Activated CD8-positive, alpha-beta T cell treated with anti-CD3 and anti-CD28 coated beads for 36 hours (primary cell): ENCODE data around the gene THRAP3. TPM values are rescaled to one million over a fixed set of nuclear protein-coding genes. Genes with fewer than 3 reads are reported as not detected.

Experiments
- ATAC-seq: fragments of 200-7000 bp; cut with Tn5 transposase; one replicate; pipeline ENCODE4 v1.10.0; 2021; ENCODE audit warnings: mild to moderate bottlenecking, moderate library complexity
- CTCF ChIA-PET: fragments of 350-600 bp; sonication (Branson Sonifier 250); formaldehyde crosslinking; loops from one replicate; lab custom pipeline; 2021; ENCODE audit warnings: antibody characterized with exemption; lab: Charles Lee
- POLR2A ChIA-PET: fragments of 350-600 bp; sonication (Branson Sonifier 250); formaldehyde crosslinking; loops from one replicate; lab custom pipeline; 2021; ENCODE audit warnings: antibody characterized with exemption; lab: Charles Lee
- DNase-seq: peaks from one replicate; pipeline ENCODE4 v3.0.0-alpha.2; 2020
- H3K27ac Mint-ChIP-seq: one replicate; pipeline ENCODE4 v1.8.0; 2021; ENCODE audit warnings: mild to moderate bottlenecking, mixed read lengths
- H3K27me3 Mint-ChIP-seq: one replicate; pipeline ENCODE4 v1.8.0; 2021; ENCODE audit warnings: mixed read lengths
- H3K36me3 Mint-ChIP-seq: one replicate; pipeline ENCODE4 v1.8.0; 2021; ENCODE audit warnings: low read depth, mixed read lengths
- H3K4me1 Mint-ChIP-seq: one replicate; pipeline ENCODE4 v1.8.0; 2021; ENCODE audit warnings: low read depth, mixed read lengths
- H3K4me3 Mint-ChIP-seq: one replicate; pipeline ENCODE4 v1.8.0; 2021; ENCODE audit warnings: mild to moderate bottlenecking, moderate library complexity, mixed read lengths
- H3K9me3 Mint-ChIP-seq: one replicate; pipeline ENCODE4 v1.8.0; 2021; ENCODE audit warnings: mixed read lengths
- intact Hi-C: fragments of 100-400 bp; cut with micrococcal nuclease; formaldehyde crosslinking; loops from one replicate; pipeline ENCODE4 v1.10.0; 2022
- total RNA-seq, 2 experiments: library from RNA; stranded (reverse); gene quantifications; one replicate each; pipeline ENCODE4 v1.2.3, GENCODE V29; 2021
- TF ChIP-seq, protein P1 (sequence below): fragments of 200-600 bp; IDR thresholded peaks from one replicate; pipeline ENCODE4 v1.8.0; 2022; ENCODE audit warnings: antibody characterized with exemption, mild to moderate bottlenecking

THRAP3 gene
- total RNA-seq, 2 experiments from 2014 or later: 119 to 121 TPM

DNA sequence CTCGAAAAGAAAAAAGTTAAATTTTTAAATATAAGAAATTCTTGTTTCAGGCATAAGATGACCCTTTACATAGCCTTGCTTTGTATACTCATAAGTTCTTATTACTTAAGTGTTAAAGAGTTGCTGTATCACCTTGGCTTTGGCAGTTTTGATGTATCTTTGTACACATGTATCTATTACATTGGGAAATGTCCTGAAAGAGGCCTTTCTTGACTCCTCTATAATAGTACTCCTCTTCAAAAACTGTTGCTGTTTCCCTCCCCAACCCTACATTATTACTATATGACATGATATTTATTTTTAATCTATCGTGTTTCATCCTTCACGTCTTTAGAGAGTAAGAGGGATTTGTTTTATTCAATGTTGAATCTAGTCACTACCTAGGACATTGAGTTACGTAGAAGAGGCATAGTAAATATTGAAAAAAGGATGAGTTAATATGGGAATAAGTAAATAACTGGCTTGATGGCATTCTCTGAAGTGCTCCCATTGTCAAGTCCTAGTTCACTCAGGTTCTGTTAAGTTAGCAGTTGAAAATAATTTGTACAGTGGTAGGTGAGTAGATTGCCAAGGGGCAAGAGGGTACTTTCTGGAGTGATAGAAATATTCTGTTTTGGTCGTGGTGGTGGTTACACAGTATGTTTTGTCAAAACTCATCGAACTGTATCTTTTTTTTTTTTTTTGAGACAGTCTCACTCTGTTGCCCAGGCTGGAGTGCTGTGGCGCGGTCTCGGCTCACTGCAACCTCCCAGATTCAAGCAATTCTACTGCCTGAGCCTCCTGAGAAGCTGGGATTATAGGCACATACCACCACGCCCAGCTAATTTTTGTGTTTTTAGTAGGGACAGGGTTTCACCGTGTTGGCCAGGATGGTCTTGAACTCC, 8.2 kb downstream of the THRAP3 start:
- no peak overlapping the region for H3K4me3 Mint-ChIP-seq
- no peak for DNase-seq
- H3K9me3 Mint-ChIP-seq: no peaks in the 10 kb centered on the region
- ChIA-PET CTCF (no interaction called here), POLR2A (interaction anchor here (1.1 to 2.7 kb wide), 2 partner anchors 8 to 45 kb away, joined by 3 to 12 read pairs; partner anchors contain the start of gene THRAP3)
- peaks cover 53% of the 10 kb centered on the region for H3K4me1 Mint-ChIP-seq
- peaks cover 44% of the 10 kb centered on the region for H3K36me3 Mint-ChIP-seq
- intact Hi-C loops: no loop called here
- peak overlapping the region; percentile 55 for H3K27ac Mint-ChIP-seq
- TF ChIP-seq, protein P1, sequence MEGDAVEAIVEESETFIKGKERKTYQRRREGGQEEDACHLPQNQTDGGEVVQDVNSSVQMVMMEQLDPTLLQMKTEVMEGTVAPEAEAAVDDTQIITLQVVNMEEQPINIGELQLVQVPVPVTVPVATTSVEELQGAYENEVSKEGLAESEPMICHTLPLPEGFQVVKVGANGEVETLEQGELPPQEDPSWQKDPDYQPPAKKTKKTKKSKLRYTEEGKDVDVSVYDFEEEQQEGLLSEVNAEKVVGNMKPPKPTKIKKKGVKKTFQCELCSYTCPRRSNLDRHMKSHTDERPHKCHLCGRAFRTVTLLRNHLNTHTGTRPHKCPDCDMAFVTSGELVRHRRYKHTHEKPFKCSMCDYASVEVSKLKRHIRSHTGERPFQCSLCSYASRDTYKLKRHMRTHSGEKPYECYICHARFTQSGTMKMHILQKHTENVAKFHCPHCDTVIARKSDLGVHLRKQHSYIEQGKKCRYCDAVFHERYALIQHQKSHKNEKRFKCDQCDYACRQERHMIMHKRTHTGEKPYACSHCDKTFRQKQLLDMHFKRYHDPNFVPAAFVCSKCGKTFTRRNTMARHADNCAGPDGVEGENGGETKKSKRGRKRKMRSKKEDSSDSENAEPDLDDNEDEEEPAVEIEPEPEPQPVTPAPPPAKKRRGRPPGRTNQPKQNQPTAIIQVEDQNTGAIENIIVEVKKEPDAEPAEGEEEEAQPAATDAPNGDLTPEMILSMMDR: no peak
- ATAC-seq: no peak
- no peaks in the 10 kb centered on the region for H3K27me3 Mint-ChIP-seq

GRCh38 chr1:36236302-36236701, 12.1 kb downstream of the THRAP3 start:
- Mint-ChIP-seq H3K27ac (peak overlapping the region; percentile 23), H3K27me3 (no peaks in the 10 kb centered on the region), H3K36me3 (peaks cover 40% of the 10 kb centered on the region), H3K4me1 (peaks cover 50% of the 10 kb centered on the region), H3K4me3 (no peak overlapping the region), H3K9me3 (no peaks in the 10 kb centered on the region)
- ChIA-PET CTCF (interaction anchor here (1.1 kb wide), 1 partner anchor 137 kb away, joined by 3 read pairs; no protein-coding TSS in a partner anchor), POLR2A (interaction anchor here (0.7 to 1.1 kb wide), 3 partner anchors 10 to 34 kb away, joined by 3 to 5 read pairs (median 4); partner anchors contain the start of gene THRAP3)
- ATAC-seq (no peak), DNase-seq (no peak)
- TF ChIP-seq, protein P1: no peak
- intact Hi-C loops: no loop called here

GRCh38 chr1:36238433-36238832, 14.2 kb downstream of the THRAP3 start:
- no peak for DNase-seq
- CTCF ChIA-PET: interaction anchor here (0.7 to 1.2 kb wide), 2 partner anchors 14 to 47 kb away, joined by 3 read pairs; partner anchors contain the start of gene THRAP3
- Mint-ChIP-seq H3K9me3 (no peaks in the 10 kb centered on the region), H3K36me3 (peaks cover 34% of the 10 kb centered on the region), H3K27me3 (no peaks in the 10 kb centered on the region), H3K4me3 (no peak overlapping the region), H3K4me1 (peaks cover 44% of the 10 kb centered on the region), H3K27ac (peak overlapping the region; percentile 8)
- intact Hi-C loops: no loop called here
- POLR2A ChIA-PET: interaction anchor here (1.0 to 1.1 kb wide), 2 partner anchors 11 to 20 kb away, joined by 3 to 5 read pairs; no protein-coding TSS in a partner anchor
- TF ChIP-seq, protein P1: no peak
- ATAC-seq: no peak

DNA sequence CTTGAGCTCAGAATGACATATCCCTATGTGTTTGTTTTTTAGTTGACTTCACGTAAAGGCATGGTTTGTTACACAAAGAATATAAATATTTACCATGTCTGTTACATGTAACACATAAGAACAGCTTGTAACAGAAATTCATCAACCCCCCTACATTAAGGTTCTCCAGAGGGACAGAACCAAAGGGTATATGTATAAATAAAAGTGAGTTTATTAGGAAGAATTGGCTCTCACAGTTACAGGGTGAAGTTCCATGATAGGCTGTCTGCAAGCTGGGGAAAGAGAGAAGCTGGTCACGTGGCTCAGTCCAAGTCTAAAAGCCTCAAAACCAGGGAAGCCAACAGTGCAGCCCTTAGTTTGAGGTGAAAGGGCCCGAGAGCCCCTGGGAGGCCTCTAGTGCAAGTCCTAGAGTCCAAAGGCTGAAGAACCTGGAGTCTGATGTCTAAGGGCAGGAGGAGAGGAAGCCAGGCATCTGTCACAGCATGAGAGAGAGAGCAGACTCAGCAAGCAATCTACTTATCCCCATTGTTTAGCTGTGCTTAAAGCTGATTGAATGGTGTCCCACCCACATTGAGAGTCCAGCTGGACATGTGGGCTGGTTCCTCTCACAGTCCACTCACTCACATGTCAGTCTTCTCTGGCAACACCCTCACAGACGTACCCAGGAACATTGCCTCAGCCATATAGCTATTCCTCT, 15.8 kb downstream of the THRAP3 start:
- peaks cover 29% of the 10 kb centered on the region for H3K36me3 Mint-ChIP-seq
- TF ChIP-seq, protein P1: no peak
- DNase-seq (no peak), ATAC-seq (no peak)
- H3K9me3 Mint-ChIP-seq: no peaks in the 10 kb centered on the region
- H3K27me3 Mint-ChIP-seq: no peaks in the 10 kb centered on the region
- no peak overlapping the region for H3K4me3 Mint-ChIP-seq
- intact Hi-C loops: no loop called here
- peaks cover 37% of the 10 kb centered on the region for H3K4me1 Mint-ChIP-seq
- ChIA-PET CTCF (interaction anchor here (1.6 kb wide), 2 partner anchors 46 to 91 kb away, joined by 5 to 6 read pairs; partner anchors contain the start of gene TRAPPC3), POLR2A (interaction anchor here (0.6 to 1.0 kb wide), 2 partner anchors 23 to 66 kb away, joined by 3 read pairs; partner anchors contain the start of gene SH3D21)
- peak overlapping the region; percentile 60 for H3K27ac Mint-ChIP-seq
